Anterior cingulate cortex (tissue), 58 donors: ENCODE data around the gene METTL1.
"Not testable (repeated sequence)": the region's sequence is repeated elsewhere in the genome, so short reads cannot be mapped to it uniquely, and the experiment has no call there.

ENCODE experiments used
- DNase-seq, 58 donors: peaks; one replicate each; lab custom pipeline; 2025; lab: John Stamatoyannopoulos, UW

The METTL1 gene

GRCh38 chr12:57800965-57801364 is 29.1 kb upstream of the METTL1 start:
- DNase-seq, result no peak

DNA sequence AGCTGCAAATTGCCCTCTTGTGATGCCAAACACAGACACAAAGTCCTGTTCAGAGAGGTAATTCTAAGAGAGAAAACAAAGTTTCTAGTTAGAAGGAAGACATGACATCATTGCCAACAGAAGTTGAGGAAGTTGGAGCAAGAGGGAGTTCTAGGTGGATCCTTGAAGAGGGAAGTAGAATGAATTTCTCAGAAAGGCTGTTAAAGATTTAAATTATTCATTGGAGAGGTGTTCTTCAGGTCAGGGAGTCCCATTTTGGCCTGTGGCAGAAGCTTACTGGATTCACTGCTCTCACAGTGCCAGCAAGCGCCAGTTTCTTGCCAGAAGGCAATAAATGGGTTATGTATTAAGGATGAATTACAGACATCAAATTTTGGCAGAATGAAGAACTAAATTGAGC is 26.0 kb upstream of the METTL1 start:
- DNase-seq, result no peak

DNA sequence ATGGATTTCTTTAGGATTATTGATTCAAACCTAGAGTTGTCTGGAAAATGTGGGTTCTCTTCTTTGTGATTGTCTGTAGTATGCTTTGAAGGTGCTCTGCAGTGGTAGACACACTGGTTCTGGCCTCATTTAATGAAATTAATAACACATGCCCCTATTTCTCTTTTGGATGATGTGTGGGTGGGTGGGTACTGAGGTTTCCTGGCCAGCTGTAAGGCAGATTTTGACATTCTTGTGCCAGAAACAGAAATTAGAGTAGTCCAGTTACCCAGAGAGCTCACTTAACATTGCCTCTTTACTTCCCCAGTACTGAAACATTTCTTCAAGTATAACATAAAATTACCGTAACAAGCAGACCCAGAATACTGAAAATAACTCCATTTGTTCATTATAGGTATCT is 25.1 kb upstream of the METTL1 start:
- DNase-seq, result no peak

DNA sequence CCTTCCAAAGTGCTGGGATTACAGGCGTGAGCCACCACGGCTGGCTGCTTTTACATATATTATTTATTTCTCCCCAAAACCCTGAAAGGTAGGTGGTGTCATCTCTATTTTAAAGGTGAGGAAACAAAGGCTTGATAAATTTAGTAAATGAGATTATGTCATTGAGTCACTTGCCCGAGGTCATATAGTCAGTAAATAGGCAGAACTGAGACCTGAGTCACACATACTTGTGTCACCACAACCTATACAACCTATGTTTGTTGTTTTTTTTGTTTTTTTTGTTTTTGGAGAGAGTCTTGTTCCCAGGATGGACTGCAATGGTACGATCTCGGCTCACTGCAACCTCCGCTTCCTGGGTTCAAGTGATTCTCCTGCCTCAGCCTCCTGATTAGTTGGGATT is 23.4 kb upstream of the METTL1 start:
- DNase-seq, result no peak

- DNase-seq, result no peak
Observed at GRCh38 chr12:57793920-57794319, 22.0 kb upstream of the METTL1 start.

- no peak for DNase-seq
Observed at GRCh38 chr12:57783861-57784260, 12.0 kb upstream of the METTL1 start.

DNA sequence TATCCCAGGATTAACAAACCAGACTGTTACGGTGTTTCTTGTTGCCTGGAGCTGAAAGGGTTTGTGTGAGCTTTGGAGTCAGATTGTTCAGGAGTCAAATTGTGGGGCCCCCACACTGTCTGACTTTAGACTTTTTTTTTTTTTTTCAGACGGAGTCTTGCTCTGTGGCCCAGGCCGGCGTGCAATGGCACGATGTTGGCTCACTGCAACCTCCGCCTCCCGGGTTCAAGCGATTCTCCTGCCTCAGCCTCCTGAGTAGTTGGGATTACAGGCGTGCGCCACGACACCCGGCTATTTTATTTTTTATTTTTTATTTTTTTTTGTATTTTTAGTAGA is 11.5 kb upstream of the METTL1 start:
- DNase-seq, result no peak

GRCh38 chr12:57782608-57783465 is 10.9 kb upstream of the METTL1 start, which contains the start of gene TSFM:
TSFM (plus strand) TSS chr12:57782787; CDS start chr12:57782802, 15 bp downstream.
- DNase-seq, result peak; percentile 45 to 98 (median 90)

DNA sequence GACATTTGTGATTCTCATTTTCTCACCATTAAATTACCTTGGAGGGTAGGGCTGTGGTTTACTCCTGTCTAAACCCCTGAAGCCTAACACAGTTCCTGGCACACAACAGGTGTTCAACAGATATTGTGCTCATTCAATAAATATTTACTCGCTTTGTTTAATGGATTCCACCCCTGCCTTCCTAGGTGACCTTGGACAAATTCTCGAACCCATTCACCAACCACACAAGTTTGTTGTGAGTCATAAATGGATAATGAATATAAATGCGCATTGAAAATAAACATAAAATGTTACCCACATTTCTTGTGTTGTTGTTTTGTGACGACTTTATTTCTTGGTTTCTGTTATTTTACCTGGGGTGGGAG is 10.3 kb upstream of the METTL1 start:
- no peak for DNase-seq

DNA sequence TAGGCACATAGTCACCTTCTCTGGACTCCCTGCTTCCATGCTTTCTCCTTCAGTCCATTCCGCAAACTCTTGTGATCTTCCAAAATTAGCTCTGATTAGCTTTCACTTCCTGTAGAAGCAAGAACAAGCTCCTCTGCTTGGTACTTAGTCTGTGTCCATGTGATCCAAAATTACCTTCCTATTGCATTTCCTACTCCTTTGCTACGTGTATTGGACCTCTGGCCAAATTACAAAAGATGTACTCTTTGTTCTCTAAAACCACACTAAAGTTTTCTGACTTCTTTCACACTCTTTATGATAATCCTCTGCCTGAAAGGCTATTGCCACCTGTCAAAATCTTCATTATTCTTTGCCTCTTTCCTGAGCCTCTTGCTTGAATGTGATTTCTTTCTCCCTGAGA is 9.9 kb upstream of the METTL1 start:
- DNase-seq, result no peak

DNA sequence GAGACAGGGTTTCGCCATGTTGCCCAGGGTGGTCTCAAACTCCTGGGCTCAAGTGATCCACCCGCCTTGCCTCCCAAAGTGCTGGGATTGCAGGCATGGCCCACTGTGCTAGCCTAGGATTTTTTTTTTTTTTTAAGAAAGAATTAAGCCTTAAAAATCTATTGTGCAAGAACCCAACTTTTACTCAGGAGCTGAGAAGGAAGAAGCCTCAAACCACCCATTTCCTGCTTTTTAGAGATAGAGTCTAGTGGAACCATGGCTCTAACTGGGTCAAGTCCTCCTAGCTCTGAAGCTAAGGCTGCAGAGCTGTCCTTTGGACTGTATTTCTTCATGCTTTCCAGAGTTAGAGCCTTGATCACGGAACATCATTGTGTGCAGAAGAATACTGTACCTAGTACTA is 9.3 kb upstream of the METTL1 start:
- no peak for DNase-seq

DNA sequence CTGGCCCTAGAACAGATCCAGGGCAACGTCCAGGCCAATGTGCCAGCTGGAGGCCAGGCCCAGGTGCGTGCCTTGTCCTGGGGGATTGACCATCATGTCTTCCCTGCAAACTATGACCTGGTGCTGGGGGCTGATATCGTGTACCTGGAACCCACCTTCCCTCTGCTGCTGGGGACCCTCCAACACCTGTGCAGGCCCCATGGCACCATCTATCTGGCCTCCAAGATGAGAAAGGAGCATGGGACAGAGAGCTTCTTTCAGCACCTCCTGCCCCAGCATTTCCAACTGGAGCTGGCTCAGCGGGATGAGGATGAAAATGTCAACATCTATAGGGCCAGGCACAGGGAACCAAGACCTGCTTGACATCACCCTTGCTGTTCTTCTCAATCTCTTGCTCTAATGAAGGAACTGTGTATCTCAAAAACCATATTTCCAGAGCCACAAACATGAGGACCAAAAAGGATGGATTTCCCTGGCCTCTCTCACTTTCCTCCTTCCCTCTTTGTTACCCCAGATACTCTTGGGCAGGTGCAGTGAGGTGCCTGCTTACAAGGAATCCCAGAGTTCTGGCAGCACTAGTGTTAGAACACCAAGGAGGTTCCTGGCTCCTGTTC is 8.5 kb upstream of the METTL1 start:
- no peak for DNase-seq

- no peak for DNase-seq
Observed at GRCh38 chr12:57779736-57780135, 7.8 kb upstream of the METTL1 start.

DNA sequence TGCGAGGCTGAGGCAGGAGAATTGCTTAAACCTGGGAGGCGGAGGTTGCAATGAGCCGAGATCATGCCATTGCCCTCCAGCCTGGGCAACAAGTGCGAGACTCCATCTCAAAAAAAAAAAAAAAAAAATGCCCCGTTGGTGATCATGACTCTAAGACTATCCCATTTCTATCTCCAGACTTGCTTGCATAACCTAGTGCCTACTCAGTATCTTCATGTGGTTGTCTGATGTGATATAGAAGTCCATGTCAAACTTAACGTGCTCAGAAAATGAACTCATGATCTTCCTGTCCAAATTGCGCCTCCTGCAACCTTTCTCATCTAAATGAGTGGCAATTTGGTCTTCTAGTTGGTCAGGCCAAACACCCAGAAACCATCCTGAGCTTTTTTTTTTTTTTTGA is 6.0 kb upstream of the METTL1 start:
- DNase-seq, result no peak

DNA sequence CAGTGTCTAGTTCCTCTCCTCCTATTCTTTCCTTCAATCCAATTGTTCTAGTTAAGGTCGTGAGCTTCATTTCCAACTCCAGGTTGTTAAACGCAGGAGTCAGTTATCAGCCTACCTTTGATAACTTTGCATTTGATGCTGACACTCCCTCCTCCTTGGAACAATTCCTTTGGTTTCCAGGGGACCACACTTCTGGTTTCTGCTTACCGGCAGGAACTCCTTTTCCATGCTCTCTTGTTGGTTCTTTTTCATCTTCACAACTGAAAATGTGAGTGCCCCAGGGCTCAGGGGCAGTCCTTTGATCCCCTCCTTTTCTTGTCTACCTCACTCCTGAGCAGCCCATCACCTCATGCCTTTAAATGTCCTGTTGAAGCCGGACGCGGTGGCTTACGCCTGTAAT is 5.5 kb upstream of the METTL1 start:
- no peak for DNase-seq

GRCh38 chr12:57776247-57776587 is 4.3 kb upstream of the METTL1 start:
- no peak for DNase-seq

GRCh38 chr12:57775563-57776246 is 3.8 kb upstream of the METTL1 start:
- no peak for DNase-seq

- DNase-seq, result no peak
Observed at GRCh38 chr12:57775044-57775443, 3.1 kb upstream of the METTL1 start.

- not testable (repeated sequence) for DNase-seq
Observed at GRCh38 chr12:57774634-57775033, 2.7 kb upstream of the METTL1 start.

DNA sequence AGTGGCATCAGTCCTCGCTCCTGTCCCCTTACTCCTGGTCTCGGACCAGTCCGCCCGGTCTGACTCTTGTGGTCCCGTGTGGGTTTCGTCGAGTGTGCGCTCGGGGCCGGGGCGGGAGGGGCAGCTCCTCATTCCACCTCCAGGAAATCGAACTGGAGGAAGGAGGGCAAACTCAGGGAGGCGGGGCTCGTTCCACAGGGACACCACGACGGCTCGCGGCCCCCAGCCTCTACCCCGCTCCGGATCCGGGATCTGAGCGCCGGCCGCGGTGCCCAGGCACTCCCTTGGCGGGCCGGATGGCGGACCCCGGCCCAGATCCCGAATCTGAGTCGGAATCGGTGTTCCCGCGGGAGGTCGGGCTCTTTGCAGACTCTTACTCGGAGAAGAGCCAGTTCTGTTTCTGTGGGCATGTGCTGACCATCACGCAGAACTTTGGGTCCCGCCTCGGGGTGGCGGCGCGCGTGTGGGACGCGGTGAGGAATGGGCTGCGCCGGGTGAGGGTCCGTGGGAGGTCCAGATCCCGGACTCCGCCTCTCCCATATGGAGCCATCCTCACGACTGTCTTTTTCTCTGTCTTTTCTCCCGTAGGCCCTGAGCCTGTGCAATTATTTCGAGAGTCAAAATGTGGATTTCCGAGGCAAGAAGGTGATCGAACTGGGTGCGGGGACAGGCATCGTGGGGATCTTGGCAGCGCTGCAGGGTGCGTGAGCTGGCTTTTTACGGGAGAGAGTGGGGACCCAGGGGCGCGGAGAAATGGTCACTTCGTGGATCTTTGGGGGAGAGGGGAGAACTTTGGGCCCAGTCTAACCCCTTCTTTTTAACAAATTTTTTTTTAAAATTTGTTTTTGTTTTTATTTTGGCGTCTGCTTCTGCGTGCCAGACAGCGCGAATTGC is 771 bp upstream of the METTL1 start, which contains the start of gene EEF1AKMT3:
EEF1AKMT3 (plus strand) TSS at position 186 of the 894 bp plus-strand sequence; CDS start at position 297, 111 bp downstream.
- DNase-seq, result peak in 35 of 58 donors; percentile 28 to 69 (median 56)
